NT2/D1 (cell line): Measurements from ENCODE around the gene TNS3.
"Not testable (repeated sequence)": the region's sequence is repeated elsewhere in the genome, so short reads cannot be mapped to it uniquely, and the experiment has no call there.

ENCODE experiments used
- DNase-seq: peaks from one replicate; pipeline ENCODE4 v3.0.0-alpha.2; 2011; ENCODE audit warnings: low read depth, low spot score
- H3K27me3 ChIP-seq: 2 replicates; pipeline ENCODE4 v1.6.0; 2011; ENCODE audit warnings: mild to moderate bottlenecking; ENCODE audit not compliant: insufficient read length, insufficient read depth
- H3K36me3 ChIP-seq: 2 replicates; pipeline ENCODE4 v1.6.1; 2011; ENCODE audit warnings: mild to moderate bottlenecking, low read length, mixed read lengths; ENCODE audit not compliant: insufficient read depth, insufficient read length
- H3K4me1 ChIP-seq: 2 replicates; pipeline ENCODE4 v1.5.1; 2011; ENCODE audit not compliant: insufficient read depth, insufficient read length
- H3K4me3 ChIP-seq: 2 replicates; pipeline ENCODE4 v1.5.1; 2011; ENCODE audit warnings: low read depth; ENCODE audit not compliant: insufficient read length
- H3K9ac ChIP-seq: 2 replicates; pipeline ENCODE4 v1.6.0; 2011; ENCODE audit warnings: low read depth; ENCODE audit not compliant: insufficient read length
- H3K9me3 ChIP-seq: 2 replicates; pipeline ENCODE4 v1.5.1; 2011; ENCODE audit warnings: mild to moderate bottlenecking, low read length; ENCODE audit not compliant: insufficient read depth
- SUZ12 ChIP-seq: IDR thresholded peaks from 2 replicates; pipeline ENCODE4 v1.6.1; 2011; ENCODE audit not compliant: insufficient read length, insufficient read depth; ENCODE audit errors: extremely low read depth
- YY1 ChIP-seq: IDR thresholded peaks from 2 replicates; pipeline ENCODE4 v1.6.1; 2011; ENCODE audit not compliant: insufficient read length, insufficient read depth
- ZNF274 ChIP-seq: IDR thresholded peaks from 2 replicates; pipeline ENCODE4 v1.6.1; 2011; ENCODE audit warnings: mild to moderate bottlenecking, low read depth, low read length

The TNS3 gene

DNA sequence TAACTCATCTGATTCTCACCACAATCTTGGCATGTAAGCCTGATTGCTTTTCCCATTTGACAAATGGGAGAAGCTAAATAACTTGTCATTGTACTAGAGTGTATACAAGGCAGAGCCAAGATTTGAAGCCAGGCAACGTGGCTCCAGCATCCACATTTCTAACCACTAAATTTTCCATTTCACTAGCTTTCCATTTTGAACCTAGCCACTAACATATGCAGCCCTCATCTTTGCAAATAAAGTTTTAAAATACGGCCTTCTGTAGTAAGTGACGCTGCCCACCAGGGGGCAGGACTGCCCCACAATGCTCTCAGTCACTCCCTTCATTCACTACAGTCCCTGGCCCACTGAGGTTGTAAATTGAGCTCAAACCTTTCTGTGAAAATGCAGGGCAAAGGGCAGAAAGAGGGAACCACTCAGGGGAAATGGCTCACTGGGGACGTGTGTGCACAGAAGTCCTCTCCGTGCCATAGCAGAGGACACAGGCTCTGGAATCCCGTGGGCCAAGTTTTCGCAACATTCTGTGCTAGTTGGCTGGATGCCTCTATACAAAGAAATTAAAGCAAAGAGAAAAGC, 315.7 kb downstream of the TNS3 start:
- TF ChIP-seq YY1 (no peak), ZNF274 (no peak), SUZ12 (no peak)
- Histone ChIP-seq H3K4me3 (no peak overlapping the region), H3K27me3 (no peaks in the 10 kb centered on the region), H3K9me3 (no peaks in the 10 kb centered on the region), H3K9ac (no peak overlapping the region), H3K4me1 (no peaks in the 10 kb centered on the region), H3K36me3 (no peaks in the 10 kb centered on the region)
- peak; percentile 70 for DNase-seq

- no peaks in the 10 kb centered on the region for H3K27me3 ChIP-seq
- no peak for TF ChIP-seq YY1
- no peak for TF ChIP-seq ZNF274
- TF ChIP-seq SUZ12 = no peak
- no peaks in the 10 kb centered on the region for H3K4me1 ChIP-seq
- H3K36me3 ChIP-seq = no peaks in the 10 kb centered on the region
- DNase-seq = no peak
- H3K9ac ChIP-seq = no peak overlapping the region
- H3K9me3 ChIP-seq = no peaks in the 10 kb centered on the region
- no peak overlapping the region for H3K4me3 ChIP-seq
These were observed 316.3 kb downstream of the TNS3 start for GRCh38 chr7:47265621-47266020.

- no peak overlapping the region for H3K9ac ChIP-seq
- no peaks in the 10 kb centered on the region for H3K9me3 ChIP-seq
- H3K4me3 ChIP-seq = no peak overlapping the region
- no peaks in the 10 kb centered on the region for H3K36me3 ChIP-seq
- H3K4me1 ChIP-seq = no peaks in the 10 kb centered on the region
- TF ChIP-seq SUZ12 (no peak), YY1 (no peak), ZNF274 (no peak)
- H3K27me3 ChIP-seq = no peaks in the 10 kb centered on the region
- no peak for DNase-seq
These were observed 317.8 kb downstream of the TNS3 start for GRCh38 chr7:47264021-47264651.

GRCh38 chr7:47262881-47263280, 319.0 kb downstream of the TNS3 start:
- no peaks in the 10 kb centered on the region for H3K36me3 ChIP-seq
- H3K9me3 ChIP-seq = no peaks in the 10 kb centered on the region
- no peaks in the 10 kb centered on the region for H3K4me1 ChIP-seq
- H3K27me3 ChIP-seq = no peaks in the 10 kb centered on the region
- no peak for DNase-seq
- no peak for TF ChIP-seq SUZ12
- TF ChIP-seq YY1 = no peak
- no peak overlapping the region for H3K9ac ChIP-seq
- no peak overlapping the region for H3K4me3 ChIP-seq

DNA sequence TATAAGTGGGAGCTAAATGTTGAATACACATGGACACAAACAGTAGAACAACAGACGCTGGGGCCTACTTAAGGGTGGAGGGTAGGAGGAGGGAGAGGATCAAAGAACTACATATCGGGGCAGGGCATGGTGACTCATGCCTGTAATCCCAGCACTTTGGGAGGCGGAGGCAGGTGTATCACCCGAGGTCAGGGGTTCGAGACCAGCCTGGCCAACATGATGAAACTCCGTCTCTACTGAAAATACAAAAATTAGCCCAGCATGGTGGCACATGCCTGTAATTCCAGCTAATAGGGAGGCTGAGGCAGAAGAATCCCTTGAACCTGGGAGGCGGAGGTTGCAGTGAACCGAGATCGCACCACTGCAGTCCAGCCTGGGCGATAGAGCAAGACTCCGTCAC, 319.8 kb downstream of the TNS3 start:
- H3K9ac ChIP-seq, H3K9me3 ChIP-seq, H3K4me3 ChIP-seq, DNase-seq, H3K27me3 ChIP-seq, H3K4me1 ChIP-seq, H3K36me3 ChIP-seq: not testable (repeated sequence)

- H3K9ac ChIP-seq = no peak overlapping the region
- H3K4me3 ChIP-seq = no peak overlapping the region
- H3K27me3 ChIP-seq = peaks cover 12% of the 10 kb centered on the region
- DNase-seq = no peak
- TF ChIP-seq ZNF274 (no peak), YY1 (no peak), SUZ12 (no peak)
- H3K9me3 ChIP-seq = no peaks in the 10 kb centered on the region
- no peaks in the 10 kb centered on the region for H3K4me1 ChIP-seq
- no peaks in the 10 kb centered on the region for H3K36me3 ChIP-seq
These were observed 321.6 kb downstream of the TNS3 start for GRCh38 chr7:47260270-47260669.

DNA sequence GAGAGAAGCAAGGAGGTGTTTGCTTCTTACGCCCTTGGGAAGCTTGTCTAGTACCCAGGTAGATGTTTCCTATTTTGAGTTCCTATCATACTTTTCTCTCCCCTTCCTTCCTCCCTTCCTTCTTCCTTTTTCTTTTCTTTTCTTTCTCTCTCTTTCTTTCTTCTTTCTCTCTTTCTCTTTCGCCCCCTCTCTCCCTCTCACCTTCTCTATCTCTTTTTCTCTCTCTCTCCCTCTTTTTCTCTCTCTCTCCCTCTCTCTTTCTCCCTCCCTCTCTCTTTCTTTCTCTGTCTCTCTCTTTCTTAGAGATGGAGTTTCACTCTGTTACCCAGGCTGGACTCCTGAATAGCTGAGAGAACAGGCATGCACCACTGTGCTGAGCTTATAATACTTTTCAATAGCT, 322.2 kb downstream of the TNS3 start:
- TF ChIP-seq ZNF274 (no peak), YY1 (no peak), SUZ12 (no peak)
- Histone ChIP-seq H3K9ac (no peak overlapping the region), H3K27me3 (peaks cover 18% of the 10 kb centered on the region)

GRCh38 chr7:47258798-47259197, 323.1 kb downstream of the TNS3 start:
- no peak for DNase-seq
- H3K4me3 ChIP-seq = no peak overlapping the region
- no peaks in the 10 kb centered on the region for H3K9me3 ChIP-seq
- no peak overlapping the region for H3K9ac ChIP-seq
- H3K4me1 ChIP-seq = no peaks in the 10 kb centered on the region
- no peaks in the 10 kb centered on the region for H3K36me3 ChIP-seq
- H3K27me3 ChIP-seq = peaks cover 20% of the 10 kb centered on the region
- TF ChIP-seq ZNF274 (no peak), YY1 (no peak), SUZ12 (no peak)

More for the DNA sequence above, 322.2 kb downstream of the TNS3 start:
- H3K4me3 ChIP-seq = no peak overlapping the region
- no peaks in the 10 kb centered on the region for H3K9me3 ChIP-seq
- H3K4me1 ChIP-seq = no peaks in the 10 kb centered on the region
- no peak for DNase-seq
- no peaks in the 10 kb centered on the region for H3K36me3 ChIP-seq
